Fibroblast of villous mesenchyme (primary cell): ENCODE measurements around the gene ERLEC1. TPM values are rescaled to one million over a fixed set of nuclear protein-coding genes. Genes with fewer than 3 reads are reported as not detected.
A peak's percentile ranks its signal among the peaks of the same experiment; 100 is the strongest.

Experiments used
- DNase-seq: peaks from one replicate; pipeline ENCODE4 v3.0.0-alpha.2; 2010; ENCODE audit warnings: low read depth
- H3K4me3 ChIP-seq: 2 replicates; pipeline ENCODE4 v1.5.1; 2011; ENCODE audit warnings: low read depth, mild to moderate bottlenecking, low read length
- total RNA-seq: library from RNA; depleted of rRNA; stranded (reverse); fragments of >200 nt; gene quantifications from 2 replicates; pipeline ENCODE4 v1.2.3, GENCODE V29; 2012
- TF ChIP-seq, protein P1 (sequence below): IDR thresholded peaks from 2 replicates; pipeline ENCODE4 v1.5.1; 2012; ENCODE audit warnings: low read depth, mild to moderate bottlenecking, low read length; ENCODE audit not compliant: insufficient read depth

ERLEC1 gene
- total RNA-seq, 1 donor, result 145 TPM

DNA sequence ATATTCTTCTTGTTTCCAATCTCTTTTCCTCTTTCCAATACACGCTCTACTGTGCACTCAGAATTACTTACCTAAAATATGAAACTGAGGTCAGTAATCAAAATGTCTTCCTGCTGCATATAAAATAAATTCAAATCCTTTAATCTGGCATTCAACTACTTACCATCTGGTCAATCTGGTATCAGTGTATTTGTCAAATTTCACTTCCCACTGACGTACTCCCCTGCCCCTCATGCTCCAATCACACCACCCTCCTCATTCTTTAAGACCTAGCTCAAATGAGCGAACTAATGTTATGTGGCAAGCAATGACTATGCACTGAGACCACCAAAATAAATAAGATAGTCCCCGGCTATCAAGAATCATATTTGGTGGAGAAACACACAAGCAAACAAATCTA is 6.8 kb upstream of the ERLEC1 start:
- no peak overlapping the region for H3K4me3 ChIP-seq
- no peak for DNase-seq
- TF ChIP-seq, protein P1, sequence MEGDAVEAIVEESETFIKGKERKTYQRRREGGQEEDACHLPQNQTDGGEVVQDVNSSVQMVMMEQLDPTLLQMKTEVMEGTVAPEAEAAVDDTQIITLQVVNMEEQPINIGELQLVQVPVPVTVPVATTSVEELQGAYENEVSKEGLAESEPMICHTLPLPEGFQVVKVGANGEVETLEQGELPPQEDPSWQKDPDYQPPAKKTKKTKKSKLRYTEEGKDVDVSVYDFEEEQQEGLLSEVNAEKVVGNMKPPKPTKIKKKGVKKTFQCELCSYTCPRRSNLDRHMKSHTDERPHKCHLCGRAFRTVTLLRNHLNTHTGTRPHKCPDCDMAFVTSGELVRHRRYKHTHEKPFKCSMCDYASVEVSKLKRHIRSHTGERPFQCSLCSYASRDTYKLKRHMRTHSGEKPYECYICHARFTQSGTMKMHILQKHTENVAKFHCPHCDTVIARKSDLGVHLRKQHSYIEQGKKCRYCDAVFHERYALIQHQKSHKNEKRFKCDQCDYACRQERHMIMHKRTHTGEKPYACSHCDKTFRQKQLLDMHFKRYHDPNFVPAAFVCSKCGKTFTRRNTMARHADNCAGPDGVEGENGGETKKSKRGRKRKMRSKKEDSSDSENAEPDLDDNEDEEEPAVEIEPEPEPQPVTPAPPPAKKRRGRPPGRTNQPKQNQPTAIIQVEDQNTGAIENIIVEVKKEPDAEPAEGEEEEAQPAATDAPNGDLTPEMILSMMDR, result no peak

- DNase-seq, result no peak
- TF ChIP-seq, protein P1, result no peak
- no peak overlapping the region for H3K4me3 ChIP-seq
Measured at GRCh38 chr2:53782676-53783075, 4.2 kb upstream of the ERLEC1 start.

- TF ChIP-seq, protein P1, result no peak
- no peak overlapping the region for H3K4me3 ChIP-seq
- DNase-seq, result no peak
Measured at GRCh38 chr2:53784436-53784835, 2.4 kb upstream of the ERLEC1 start.

DNA sequence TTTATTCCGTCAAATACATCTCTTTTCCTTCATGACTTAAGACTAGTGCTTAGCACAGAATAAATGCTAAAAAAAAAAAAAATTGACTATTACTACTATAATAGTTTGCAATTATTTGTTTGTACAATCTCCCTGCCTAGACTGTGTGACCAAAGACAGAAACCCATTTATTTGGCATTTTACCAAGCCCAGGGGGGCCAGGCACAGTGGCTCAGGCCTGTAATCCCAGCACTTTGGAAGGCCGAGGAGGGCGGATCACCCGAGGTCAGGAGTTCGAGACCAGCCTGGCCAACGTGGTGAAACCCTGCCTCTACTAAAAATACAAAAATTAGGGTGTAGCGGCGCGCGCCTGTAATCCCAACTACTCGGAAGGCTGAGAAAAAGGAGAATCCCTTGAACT is 1.5 kb upstream of the ERLEC1 start:
- TF ChIP-seq, protein P1, result no peak
- DNase-seq, result no peak
- H3K4me3 ChIP-seq, result peak overlapping the region; percentile 99

- TF ChIP-seq, protein P1, result no peak
- peak; percentile 63 for DNase-seq
- H3K4me3 ChIP-seq, result peak overlapping the region; percentile 99
Measured at GRCh38 chr2:53786352-53786704, 516 bp upstream of the ERLEC1 start.

GRCh38 chr2:53787614-53788289 is 908 bp downstream of the ERLEC1 start:
- TF ChIP-seq, protein P1, result no peak
- H3K4me3 ChIP-seq, result peak overlapping the region; percentile 99
- DNase-seq, result peak; percentile 42

DNA sequence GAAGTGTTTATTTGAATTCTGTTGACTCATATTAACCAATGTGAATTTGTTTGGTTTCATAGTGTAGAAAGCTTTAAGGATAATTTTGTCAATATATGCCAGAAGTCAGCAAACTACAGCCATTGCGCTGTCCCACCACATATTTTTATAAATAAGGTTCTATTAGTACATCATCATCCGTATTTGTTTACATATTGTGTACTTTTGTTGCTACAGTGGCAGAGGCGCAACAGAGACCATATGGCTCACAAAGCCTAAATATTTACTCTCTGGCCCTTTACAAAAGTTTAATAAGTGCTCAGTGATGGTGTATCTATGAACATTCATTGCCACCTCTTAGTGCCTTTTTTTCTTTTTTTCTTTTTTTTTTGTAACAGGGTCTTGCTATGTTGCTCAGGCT is 6.4 kb downstream of the ERLEC1 start:
- TF ChIP-seq, protein P1, result no peak
- DNase-seq, result peak; percentile 52
- no peak overlapping the region for H3K4me3 ChIP-seq
